GM18907 (cell line): Measurements from ENCODE around the gene COL6A6.

Source experiments
- ATAC-seq: cut with Tn5 transposase; IDR thresholded peaks from one replicate; pipeline ENCODE4 v1.9.1; 2021; ENCODE audit warnings: mild to moderate bottlenecking, moderate library complexity; ENCODE audit not compliant: unreplicated experiment

COL6A6 gene, protein sequence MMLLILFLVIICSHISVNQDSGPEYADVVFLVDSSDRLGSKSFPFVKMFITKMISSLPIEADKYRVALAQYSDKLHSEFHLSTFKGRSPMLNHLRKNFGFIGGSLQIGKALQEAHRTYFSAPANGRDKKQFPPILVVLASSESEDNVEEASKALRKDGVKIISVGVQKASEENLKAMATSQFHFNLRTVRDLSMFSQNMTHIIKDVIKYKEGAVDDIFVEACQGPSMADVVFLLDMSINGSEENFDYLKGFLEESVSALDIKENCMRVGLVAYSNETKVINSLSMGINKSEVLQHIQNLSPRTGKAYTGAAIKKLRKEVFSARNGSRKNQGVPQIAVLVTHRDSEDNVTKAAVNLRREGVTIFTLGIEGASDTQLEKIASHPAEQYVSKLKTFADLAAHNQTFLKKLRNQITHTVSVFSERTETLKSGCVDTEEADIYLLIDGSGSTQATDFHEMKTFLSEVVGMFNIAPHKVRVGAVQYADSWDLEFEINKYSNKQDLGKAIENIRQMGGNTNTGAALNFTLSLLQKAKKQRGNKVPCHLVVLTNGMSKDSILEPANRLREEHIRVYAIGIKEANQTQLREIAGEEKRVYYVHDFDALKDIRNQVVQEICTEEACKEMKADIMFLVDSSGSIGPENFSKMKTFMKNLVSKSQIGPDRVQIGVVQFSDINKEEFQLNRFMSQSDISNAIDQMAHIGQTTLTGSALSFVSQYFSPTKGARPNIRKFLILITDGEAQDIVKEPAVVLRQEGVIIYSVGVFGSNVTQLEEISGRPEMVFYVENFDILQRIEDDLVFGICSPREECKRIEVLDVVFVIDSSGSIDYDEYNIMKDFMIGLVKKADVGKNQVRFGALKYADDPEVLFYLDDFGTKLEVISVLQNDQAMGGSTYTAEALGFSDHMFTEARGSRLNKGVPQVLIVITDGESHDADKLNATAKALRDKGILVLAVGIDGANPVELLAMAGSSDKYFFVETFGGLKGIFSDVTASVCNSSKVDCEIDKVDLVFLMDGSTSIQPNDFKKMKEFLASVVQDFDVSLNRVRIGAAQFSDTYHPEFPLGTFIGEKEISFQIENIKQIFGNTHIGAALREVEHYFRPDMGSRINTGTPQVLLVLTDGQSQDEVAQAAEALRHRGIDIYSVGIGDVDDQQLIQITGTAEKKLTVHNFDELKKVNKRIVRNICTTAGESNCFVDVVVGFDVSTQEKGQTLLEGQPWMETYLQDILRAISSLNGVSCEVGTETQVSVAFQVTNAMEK (N-terminal part only)

DNA sequence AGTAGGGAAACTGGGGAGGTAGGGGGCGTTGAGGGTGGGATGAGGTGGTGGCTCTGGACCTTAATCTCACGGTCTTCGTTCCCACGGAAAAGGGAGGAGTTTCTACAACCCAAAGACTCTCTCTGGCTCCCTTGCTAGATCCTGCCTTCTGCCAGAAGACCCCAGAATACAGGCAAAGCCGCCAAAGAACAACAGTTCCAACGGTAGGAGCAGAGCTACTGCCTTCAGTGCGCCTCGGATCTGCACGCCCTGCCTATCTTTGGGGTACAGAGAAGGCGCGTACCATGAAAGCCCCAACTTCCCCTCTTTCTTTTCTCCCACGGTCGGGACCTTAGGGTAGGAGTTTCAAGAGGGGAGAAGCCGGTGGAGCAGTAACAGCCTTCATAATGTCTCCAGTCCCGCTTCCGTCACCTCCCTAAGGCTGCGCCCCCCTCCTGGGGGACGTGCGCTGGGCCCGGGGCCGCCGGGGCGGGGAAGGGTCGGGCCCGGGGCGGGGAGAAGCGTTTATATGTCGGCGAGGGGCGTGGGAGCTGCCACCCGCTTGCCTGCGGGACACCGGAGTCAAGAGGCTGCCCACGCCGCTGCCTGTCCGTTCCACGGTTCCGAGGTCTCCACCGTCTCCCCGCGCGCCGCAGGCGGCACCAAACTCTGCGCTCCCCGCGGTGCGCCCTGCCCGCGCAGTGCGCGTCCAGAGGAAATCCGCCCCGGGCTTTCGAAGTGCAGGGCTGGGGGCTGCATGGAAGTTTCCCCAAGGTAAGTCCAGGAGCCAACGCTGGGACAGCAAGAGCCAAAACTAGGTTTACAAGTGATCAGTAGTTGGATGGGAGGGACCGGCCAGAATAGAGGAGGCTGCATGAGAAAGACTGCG lies at the start of gene COL6A6:
TSS of gene COL6A6 (plus strand) at position 533 of the 868 bp plus-strand sequence. CDS start 43,188 bp downstream, outside the sequence.
- no peak for ATAC-seq

DNA sequence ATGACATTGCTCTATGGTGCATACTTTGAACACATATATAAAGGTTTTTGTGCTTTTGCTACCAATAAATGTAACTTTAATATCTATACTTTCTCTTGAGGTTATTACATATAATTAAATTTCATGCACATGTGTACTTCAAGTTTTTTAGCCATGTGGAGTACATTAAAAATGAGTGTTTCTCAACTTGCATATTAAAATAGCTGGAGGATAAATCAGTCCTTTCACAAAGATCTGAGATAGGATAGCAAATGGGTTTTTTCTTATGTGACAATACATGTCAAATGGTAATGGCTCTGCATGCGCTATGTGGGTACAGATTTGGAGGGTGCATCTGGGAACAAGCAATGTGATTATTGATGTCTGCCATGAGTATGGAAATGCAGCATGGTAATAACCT lies 48.7 kb upstream of the COL6A6 start:
- no peak for ATAC-seq

DNA sequence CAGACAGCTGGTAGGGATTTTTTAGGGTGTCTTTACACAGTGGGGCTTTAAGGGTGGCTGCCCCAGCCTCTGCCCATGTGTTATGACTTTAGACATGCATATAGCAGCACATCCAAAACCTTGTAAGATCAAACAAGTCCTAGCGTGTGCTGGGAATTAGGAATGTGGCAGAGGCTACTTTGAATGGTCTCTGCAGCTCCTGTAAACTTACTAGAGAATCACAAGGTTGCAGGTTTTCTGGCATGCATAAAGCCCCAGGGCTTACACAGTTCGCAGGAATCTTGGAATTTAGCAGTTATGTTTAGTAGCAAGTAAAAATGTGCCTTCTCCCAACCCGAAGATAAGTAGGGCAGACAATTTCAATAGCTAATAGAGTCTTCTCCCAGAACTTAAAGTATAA lies 46.9 kb upstream of the COL6A6 start:
- ATAC-seq, result no peak

DNA sequence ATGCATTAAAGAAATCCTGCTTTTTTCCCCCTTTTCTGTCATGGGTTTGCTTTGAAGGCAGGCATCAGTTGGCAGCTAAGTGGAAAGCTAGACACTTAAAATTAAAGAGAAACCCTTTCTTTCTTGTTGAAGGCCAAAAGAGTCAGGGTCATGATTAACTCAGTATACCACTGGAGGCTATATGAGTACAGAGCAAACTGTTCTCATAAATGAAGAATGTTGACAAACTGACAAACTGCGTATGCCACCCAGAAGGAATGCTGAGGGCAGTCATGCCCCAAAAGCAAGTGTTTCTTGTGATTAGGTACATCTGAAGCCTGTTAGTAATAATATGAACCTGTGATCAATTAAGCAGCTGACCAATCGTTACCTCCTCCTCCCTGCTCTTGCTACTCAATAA lies 43.6 kb upstream of the COL6A6 start:
- no peak for ATAC-seq

DNA sequence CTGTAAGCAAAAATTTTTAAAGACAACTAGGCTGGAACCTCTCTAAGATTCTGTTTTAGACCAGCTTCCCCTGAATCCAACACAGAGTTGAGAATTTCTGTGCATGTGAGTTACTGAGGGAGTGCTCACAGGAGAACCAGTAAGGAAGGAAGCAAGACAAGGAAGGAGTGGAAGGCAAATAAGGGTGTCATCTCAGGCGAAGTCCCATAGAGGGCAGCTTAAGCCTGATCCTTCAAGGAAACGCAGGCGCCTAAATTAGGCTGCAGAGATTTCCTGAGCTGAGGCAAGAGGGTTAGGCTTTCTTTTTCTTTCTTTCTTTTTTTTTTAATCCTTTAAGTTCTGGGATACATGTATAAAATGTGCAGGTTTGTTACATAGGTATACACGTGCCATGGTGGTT lies 36.2 kb upstream of the COL6A6 start:
- ATAC-seq, result no peak

DNA sequence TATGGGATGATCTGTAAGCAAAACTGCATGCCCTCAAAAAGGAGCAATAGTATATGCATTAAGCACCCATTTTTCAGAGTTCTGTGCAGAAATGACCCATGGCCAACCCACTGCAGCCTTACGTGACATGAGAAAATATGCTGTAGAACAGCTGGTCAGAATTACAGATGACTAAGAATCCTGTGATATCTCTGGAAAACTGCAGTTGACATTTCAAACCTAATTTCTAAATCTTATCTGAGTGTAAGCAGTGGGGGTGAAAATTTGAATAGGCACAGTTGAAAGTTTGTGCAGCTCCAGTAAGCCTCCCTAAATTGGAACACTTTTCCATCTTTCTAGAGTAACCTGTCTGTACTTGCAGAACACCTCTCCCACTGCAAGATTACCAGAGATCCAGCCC lies 28.7 kb upstream of the COL6A6 start:
- no peak for ATAC-seq

DNA sequence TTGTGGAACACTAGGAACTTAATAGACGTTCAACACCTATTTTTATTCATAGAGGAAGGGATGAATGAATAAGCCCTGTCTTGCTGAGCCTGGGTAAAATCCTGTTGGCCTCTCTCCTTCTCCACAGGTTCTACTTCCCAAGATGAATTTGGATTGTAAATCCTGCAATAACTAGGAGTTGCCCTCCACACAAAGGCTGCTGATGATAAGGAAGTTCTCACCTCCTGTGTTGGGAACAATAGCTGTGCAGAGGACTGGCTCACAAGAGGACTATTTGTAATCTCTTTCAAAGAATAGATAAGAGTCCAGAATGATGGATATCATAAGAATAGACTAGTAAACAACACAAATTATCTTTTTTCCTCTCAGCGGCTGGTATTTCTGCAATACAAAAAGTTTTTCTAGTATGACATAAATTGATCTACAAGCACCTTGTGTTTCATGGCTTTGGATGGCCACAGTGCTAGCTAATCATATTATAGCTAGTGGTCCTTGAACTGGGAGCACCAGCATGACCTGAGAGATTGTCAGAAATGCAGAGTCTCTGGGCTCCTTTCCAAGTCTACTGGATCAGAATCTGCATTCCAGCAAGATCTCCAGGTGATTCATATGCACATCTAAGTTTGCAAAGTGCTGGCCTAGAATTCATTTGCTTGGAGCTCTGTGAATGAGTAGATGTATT lies 28.1 kb upstream of the COL6A6 start:
- no peak for ATAC-seq

DNA sequence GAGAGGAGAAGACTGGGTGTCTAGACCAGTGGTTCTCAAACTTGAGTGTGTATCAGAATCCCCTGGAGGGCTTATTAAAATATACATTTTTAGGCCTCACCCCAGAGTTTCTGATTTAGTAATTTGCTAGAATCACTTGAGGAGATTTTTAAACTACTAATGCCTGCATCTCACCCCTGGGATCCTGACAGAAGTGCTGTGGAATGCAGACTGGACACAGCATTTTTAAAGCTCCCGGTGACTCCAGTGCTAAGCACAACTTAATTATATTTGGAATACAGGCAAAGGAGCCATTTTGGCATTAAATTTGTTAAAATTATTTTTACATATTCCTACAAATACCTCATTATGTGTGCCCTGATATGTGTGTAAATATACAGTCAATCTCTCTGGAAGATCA lies 26.7 kb upstream of the COL6A6 start:
- no peak for ATAC-seq

DNA sequence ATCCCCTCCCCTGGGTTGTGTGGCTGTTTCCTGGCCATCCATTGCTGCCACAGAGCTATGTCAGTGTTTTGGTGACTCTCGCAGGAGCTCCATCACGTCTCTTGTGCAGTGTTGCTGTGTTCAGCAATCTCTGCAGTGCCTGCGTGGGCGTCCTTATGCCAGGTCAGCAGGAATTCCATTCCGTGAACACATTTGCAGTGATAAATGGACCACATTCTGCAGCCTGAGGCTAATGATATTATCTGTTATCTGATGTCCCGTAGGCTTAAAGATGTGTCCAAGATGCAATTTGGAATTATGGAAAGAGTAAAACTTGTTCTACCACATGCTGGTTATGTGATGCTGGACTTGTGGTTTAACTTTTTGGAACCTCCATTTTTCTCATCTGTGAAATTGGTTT lies 25.5 kb upstream of the COL6A6 start:
- no peak for ATAC-seq

DNA sequence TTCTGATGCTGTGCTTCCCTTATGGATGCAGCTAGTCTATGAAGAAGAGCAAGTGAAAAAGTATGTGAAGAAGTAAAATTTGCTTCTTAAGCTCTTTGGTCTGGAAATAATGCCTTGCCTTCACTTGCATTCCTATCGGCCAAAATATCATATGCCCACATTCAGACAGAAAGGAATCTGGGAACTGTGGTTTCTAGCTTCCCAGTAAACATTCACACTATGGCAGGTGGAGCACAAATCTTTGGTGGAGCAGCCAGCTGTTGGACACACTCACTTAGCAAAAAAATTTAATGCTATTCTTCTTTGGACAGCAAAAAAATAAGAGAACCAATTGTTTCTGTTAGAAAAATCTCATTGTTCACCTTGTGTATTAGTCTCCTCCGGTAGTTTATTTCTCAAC lies 12.3 kb upstream of the COL6A6 start:
- no peak for ATAC-seq

DNA sequence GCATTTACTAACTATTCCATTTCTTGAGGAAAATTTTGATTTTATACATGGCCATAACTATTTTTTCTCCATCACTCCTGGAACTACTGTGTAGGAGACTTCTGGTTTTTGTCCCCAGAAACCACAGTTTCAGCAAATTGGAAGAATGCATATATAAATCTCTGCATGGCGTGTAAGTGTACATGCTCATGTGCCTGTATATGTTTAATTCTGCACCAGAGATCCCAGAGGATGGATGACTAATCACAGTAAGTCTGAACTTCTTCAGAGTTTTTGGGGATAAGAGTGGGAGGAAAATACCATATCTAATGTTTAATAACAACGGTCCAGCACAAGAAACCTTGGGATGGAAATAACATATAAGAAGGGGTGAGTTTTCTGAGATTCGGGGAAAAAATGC lies 10.9 kb upstream of the COL6A6 start:
- no peak for ATAC-seq

DNA sequence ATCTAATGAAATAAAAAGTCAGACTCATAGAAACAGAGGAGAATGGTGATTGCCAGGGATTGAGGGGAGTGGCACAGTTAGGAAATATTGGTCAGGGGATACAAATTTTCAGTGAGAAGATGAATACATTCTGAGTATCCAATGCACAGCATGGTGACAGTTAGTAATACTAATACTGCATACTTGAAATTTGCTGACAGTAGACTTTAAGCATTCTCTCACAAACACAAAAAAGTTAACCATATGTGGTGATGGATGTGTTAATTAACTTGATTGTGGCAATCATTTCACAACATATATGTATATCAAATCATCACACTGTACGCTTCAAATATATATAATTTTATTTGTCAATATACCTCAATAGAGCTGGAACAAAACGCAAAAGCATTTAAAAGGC lies 9.2 kb upstream of the COL6A6 start:
- ATAC-seq, result no peak

DNA sequence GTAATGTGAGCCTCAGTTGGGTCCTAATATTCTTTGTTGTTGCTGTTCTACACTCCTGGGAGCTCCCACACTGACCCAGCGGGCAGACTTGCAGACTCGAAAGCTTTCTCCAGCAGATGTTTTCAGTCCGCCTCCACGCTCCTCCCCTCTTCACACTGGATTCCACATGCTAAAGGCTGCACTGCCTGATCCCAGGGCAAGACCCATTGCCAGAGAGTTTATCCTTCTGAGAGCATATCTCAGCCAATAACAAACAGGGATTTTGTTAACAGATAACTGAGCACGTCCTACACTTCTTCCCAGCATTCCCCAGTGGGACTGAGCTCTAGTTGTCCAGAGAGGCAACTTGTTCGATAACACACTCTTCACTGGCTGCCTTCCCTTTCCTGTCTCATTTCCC lies 8.0 kb upstream of the COL6A6 start:
- ATAC-seq, result no peak

DNA sequence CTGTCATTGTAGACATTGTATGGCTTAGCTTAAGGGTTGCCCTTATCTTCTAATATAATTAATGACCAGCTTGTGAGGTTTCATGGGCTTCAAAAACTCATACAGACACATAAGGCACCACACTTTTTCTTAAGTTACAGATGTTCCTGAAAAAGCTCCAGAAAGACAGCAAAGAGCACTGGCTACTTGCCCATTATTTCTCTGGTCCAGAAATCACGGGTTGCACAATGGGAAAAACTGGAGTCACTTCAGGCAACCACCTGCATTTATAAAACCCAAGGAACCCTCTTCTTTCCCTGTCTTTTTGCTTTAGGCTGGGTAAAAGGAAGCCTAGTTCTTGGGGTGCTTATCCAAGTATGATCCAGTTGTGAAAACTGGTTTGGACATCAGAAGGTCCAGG lies 2.3 kb upstream of the COL6A6 start:
- ATAC-seq, result no peak

DNA sequence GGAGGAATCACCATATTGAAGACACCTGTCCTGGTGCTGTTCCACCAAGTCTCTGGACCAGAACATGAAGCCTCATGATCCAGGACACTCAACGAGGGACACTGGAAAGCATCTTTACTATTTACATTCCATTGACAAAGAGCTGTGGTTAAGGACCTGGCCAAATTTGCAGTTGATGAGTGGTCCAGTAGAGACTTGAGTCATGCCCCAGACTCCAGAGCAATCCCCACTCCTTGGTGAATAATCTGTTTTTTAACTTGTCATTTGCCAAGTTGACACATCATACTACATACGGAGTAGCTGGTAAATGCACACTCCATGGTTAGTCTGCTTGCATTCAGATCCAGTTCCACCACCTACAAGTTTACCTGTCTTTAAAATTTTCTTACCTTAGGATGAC lies 1.2 kb upstream of the COL6A6 start:
- no peak for ATAC-seq

DNA sequence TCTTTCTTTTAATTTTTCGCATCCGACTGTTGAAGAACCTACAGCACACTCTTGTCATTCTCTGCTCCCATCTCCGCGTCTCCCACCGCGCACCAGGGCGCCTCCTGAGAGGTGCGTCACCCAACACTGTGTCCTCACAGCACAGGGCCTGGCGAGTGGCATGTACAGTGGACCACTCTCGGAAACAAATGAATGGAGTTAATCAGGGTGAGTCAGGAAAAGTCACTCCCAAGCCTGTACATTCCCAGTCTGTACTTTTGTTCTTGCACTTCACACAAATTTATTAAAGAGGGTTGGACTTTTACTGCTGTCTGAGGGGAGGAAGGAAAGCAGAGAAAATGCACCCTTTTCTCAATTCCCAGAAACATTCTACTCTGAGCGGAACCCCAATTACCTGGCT lies 625 bp downstream of the COL6A6 start:
- ATAC-seq, result no peak

DNA sequence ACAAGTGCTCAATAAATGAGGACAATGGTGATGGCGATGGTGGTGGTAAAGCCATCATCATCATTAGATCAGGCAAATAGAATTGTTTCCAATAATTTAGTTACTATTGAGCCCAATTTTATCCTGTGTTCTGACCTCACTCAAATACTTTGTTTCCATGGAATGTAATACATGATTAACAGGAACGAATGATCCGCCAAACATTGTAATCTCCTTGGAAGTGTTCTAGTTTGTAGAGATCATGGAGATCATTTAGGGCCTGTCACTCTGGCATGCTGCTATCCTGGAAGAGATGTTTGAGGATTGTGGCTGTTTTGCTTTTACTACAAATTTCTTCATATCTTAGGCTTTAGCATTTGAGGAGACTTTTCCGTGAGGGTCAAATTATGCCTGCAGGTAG lies 2.8 kb downstream of the COL6A6 start:
- no peak for ATAC-seq

DNA sequence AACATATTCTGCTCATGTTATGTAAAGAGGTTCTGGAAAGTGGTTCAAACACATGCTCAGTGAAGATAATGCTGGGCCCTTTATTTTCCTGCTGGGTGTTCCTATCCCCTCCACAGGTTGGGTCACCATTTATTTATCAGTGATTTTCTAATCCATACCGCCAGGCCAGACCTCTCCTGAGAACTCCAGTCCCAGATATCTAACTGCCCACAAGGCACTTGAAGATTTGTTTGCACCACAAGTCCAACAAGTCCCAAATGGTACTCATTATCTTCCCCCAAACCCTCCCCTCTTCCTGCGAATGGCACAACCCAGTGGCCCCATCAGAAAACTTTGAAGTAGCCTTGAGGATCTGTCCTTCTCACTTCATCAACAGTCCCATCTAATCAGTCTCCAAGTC lies 5.4 kb downstream of the COL6A6 start:
- ATAC-seq, result no peak

DNA sequence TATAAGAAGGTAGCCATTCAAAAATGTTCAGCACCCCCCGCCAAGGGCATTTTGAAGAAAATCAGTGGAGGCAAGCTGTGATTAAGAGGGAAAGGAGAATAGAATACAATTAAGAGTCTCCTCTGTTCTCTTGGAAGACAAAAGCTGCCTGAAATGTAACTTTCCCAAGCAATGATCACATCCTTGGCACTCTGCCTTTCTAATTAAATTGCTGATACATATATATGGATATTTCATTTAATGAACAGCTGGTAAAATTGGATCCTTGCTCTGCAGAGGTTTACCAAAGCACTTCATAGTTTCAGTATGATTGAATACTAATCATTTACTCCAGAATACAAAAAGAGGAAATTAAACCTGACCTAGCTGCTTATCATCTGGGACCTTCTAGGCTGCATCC lies 10.4 kb downstream of the COL6A6 start:
- no peak for ATAC-seq

DNA sequence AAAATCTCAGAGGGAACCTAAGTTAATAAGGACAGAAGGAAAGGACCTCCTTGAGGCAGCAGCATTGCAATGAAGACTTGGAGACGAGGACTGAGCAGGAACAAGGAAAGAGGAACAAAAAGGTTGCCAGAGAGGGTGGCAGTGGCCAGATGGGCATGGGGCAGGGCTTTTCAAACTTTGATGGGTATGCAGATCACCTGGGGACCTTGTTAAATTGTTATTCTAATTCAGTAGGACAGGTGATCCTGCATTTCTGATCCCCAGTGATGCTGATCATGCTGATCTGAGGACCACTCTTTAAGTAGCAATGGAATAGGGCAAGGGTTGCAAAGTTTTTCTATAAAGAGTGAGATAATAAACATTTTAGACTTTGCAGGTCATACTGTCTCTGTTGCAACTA lies 11.1 kb downstream of the COL6A6 start:
- no peak for ATAC-seq
